Fibroblast of lung (primary cell): ENCODE data around the gene KIF26A. TPM values are rescaled to one million over a fixed set of nuclear protein-coding genes. Genes with fewer than 3 reads are reported as not detected.

Experiments
- DNase-seq, 2 donors: peaks; one replicate each; pipeline versions ENCODE4 v3.0.0 to v3.0.0-alpha.2; 2010; ENCODE audit warnings: low read depth in 2 of 2
- H2AFZ ChIP-seq: 2 replicates; pipeline ENCODE4 v1.5.1; 2012; ENCODE audit warnings: low read length, control low read depth, inconsistent platforms
- H3K27ac ChIP-seq: 2 replicates; pipeline ENCODE4 v1.5.1; 2011; ENCODE audit warnings: low read length, control low read depth; ENCODE audit not compliant: insufficient read depth
- H3K27me3 ChIP-seq: 2 replicates; pipeline ENCODE4 v1.5.1; 2011; ENCODE audit warnings: mild to moderate bottlenecking, low read length; ENCODE audit not compliant: control insufficient read depth, insufficient read depth
- H3K36me3 ChIP-seq: 2 replicates; pipeline ENCODE4 v1.5.1; 2011; ENCODE audit warnings: low read length; ENCODE audit not compliant: control insufficient read depth, insufficient read depth
- H3K4me1 ChIP-seq: 2 replicates; pipeline ENCODE4 v1.5.1; 2011; ENCODE audit warnings: low read length; ENCODE audit not compliant: control insufficient read depth, insufficient read depth; ENCODE audit errors: extremely low read depth
- H3K4me2 ChIP-seq: 2 replicates; pipeline ENCODE4 v1.5.1; 2011; ENCODE audit warnings: low read length, control low read depth; ENCODE audit not compliant: insufficient read depth; ENCODE audit errors: extremely low read depth
- H3K4me3 ChIP-seq, 4 experiments: fragments of 200-600 bp in 1 of 4; sonication (generic) in 1 of 4; replicated peaks in 1 of 4; 2 replicates each; pipeline ENCODE4 v1.5.1; 2011 to 2016; ENCODE audit warnings: low read length in 4 of 4, low read depth in 3 of 4, mild to moderate bottlenecking in 3 of 4, control low read depth in 2 of 4, inconsistent platforms in 1 of 4, mixed read lengths in 1 of 4; ENCODE audit not compliant: insufficient read depth in 1 of 4; ENCODE audit errors: control extremely low read depth in 1 of 4
- H3K79me2 ChIP-seq: 2 replicates; pipeline ENCODE4 v1.5.1; 2012; ENCODE audit warnings: mild to moderate bottlenecking, low read length, inconsistent platforms; ENCODE audit not compliant: control insufficient read depth, insufficient read depth
- H3K9ac ChIP-seq: 2 replicates; pipeline ENCODE4 v1.5.1; 2011; ENCODE audit warnings: mild to moderate bottlenecking, low read length, control low read depth; ENCODE audit not compliant: insufficient read depth
- H3K9me3 ChIP-seq: 2 replicates; pipeline ENCODE4 v1.5.1; 2012; ENCODE audit warnings: low read depth, low read length; ENCODE audit not compliant: control insufficient read depth, insufficient read depth
- H4K20me1 ChIP-seq: 2 replicates; pipeline ENCODE4 v1.5.1; 2011; ENCODE audit warnings: low read length; ENCODE audit not compliant: control insufficient read depth, insufficient read depth; ENCODE audit errors: extremely low read depth
- CTCF ChIP-seq, 2 donors: IDR thresholded peaks in 1 of 2; conservative IDR thresholded peaks in 1 of 2; 1 replicate in 1 of 2; 2 replicates in 1 of 2; pipeline ENCODE4 v1.5.1; 2011 to 2012; ENCODE audit warnings: low read length in 2 of 2, control low read depth in 1 of 2, inconsistent platforms in 1 of 2, low read depth in 1 of 2, mild to moderate bottlenecking in 1 of 2
- EZH2 ChIP-seq: IDR thresholded peaks from 2 replicates; pipeline ENCODE4 v1.5.1; 2012; ENCODE audit warnings: low read length, control low read depth, mild to moderate bottlenecking; ENCODE audit errors: missing control alignments
- polyA plus RNA-seq, 2 donors: library from polyadenylated mRNA; depleted of rRNA in 1 of 2; stranded (reverse) in 1 of 2; unstranded in 1 of 2; fragments of >200 nt; gene quantifications; 2 replicates each; pipeline ENCODE4 v1.2.1, GENCODE V29; 2011 to 2012; ENCODE audit warnings: missing spikeins in 1 of 2
- total RNA-seq: library from RNA; depleted of rRNA; stranded (reverse); fragments of >200 nt; gene quantifications from 2 replicates; pipeline ENCODE4 v1.2.1, GENCODE V29; 2014

The KIF26A gene
- total and polyA plus RNA-seq, 2 donors (not counting 1 experiment from before 2014, with no cell fraction given) = 0.01 to 2.0 TPM

GRCh38 chr14:104191409-104191997 is 53.1 kb downstream of the KIF26A start:
- DNase-seq = no peak
- Histone ChIP-seq H3K4me1 (no peaks in the 10 kb centered on the region), H3K27me3 (no peaks in the 10 kb centered on the region), H3K4me2 (no peak overlapping the region), H3K9me3 (no peaks in the 10 kb centered on the region), H2AFZ (no peak overlapping the region), H3K9ac (no peak overlapping the region), H3K4me3 (no peak overlapping the region), H3K36me3 (no peaks in the 10 kb centered on the region), H4K20me1 (no peaks in the 10 kb centered on the region), H3K27ac (no peak overlapping the region), H3K79me2 (no peaks in the 10 kb centered on the region)
- TF ChIP-seq CTCF (conservative IDR thresholded peaks at IDR 0.05 in 1 of 2, IDR thresholded peaks at IDR 0.05 in 1 of 2; ENCODE audit: low read depth in 1 of 2, low read length in 2 of 2) (no peak), EZH2 (no peak)

GRCh38 chr14:104192146-104192882 is 53.9 kb downstream of the KIF26A start:
- H3K79me2 ChIP-seq = no peaks in the 10 kb centered on the region
- no peak for DNase-seq
- H3K36me3 ChIP-seq = no peaks in the 10 kb centered on the region
- H4K20me1 ChIP-seq = no peaks in the 10 kb centered on the region
- no peak overlapping the region for H3K4me2 ChIP-seq
- no peak overlapping the region for H3K4me3 ChIP-seq
- no peaks in the 10 kb centered on the region for H3K9me3 ChIP-seq
- no peaks in the 10 kb centered on the region for H3K27me3 ChIP-seq
- TF ChIP-seq EZH2 = no peak
- TF ChIP-seq CTCF (conservative IDR thresholded peaks at IDR 0.05 in 1 of 2, IDR thresholded peaks at IDR 0.05 in 1 of 2; ENCODE audit: low read depth in 1 of 2, low read length in 2 of 2) = no peak
- H2AFZ ChIP-seq = no peak overlapping the region
- no peak overlapping the region for H3K27ac ChIP-seq
- no peak overlapping the region for H3K9ac ChIP-seq
- H3K4me1 ChIP-seq = no peaks in the 10 kb centered on the region

GRCh38 chr14:104192883-104193245 is 54.5 kb downstream of the KIF26A start:
- no peaks in the 10 kb centered on the region for H3K79me2 ChIP-seq
- TF ChIP-seq EZH2 (no peak), CTCF (conservative IDR thresholded peaks at IDR 0.05 in 1 of 2, IDR thresholded peaks at IDR 0.05 in 1 of 2; ENCODE audit: low read depth in 1 of 2, low read length in 2 of 2) (no peak)

More at GRCh38 chr14:104192883-104193245, 54.5 kb downstream of the KIF26A start:
- Histone ChIP-seq H3K36me3 (no peaks in the 10 kb centered on the region), H3K4me3 (no peak overlapping the region), H3K4me1 (no peaks in the 10 kb centered on the region), H3K9ac (no peak overlapping the region), H3K9me3 (no peaks in the 10 kb centered on the region), H3K27me3 (no peaks in the 10 kb centered on the region), H2AFZ (no peak overlapping the region), H3K4me2 (no peak overlapping the region), H3K27ac (no peak overlapping the region), H4K20me1 (no peaks in the 10 kb centered on the region)
- no peak for DNase-seq
